ENCODE results near the gene PTH2. TPM values are rescaled to one million over a fixed set of nuclear protein-coding genes. Genes with fewer than 3 reads are reported as not detected.
A peak's percentile ranks its signal among the peaks of the same experiment; 100 is the strongest.

Gene PTH2
- total and polyA plus RNA-seq, 2 donors from 2014 or later = not detected

DNA sequence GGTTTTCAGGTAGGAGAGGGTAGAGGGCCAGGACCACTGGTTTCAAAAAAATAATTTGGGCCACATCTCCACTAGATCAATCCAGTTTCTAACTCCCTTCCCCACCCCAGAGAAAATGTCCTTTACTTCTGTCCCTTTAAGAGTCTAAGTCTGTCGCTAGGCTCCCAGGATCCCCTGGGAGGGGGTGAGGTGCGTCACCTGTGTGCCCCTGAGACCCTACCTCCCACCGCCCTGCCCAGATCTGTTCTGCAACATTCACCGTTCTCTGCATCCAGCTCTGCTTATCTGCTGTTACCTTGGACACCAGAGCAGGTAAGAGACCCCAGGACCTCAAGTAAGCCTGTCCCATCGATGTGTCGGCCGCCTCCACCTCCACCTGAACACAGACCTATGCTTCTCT is 1.9 kb upstream of the PTH2 start, which contains the start of gene GFY:
Gene GFY (plus strand): TSS at position 211 of the 400 bp plus-strand sequence. CDS start 1,043 bp downstream, outside the sequence.
- no peak within 1 kb of the TSS for H3K9ac ChIP-seq (ENCODE audit: low read length in 3 of 3)
- peaks cover 66% of the 10 kb centered on the region for H3K27me3 ChIP-seq (ENCODE audit: control insufficient read depth, insufficient read depth, low read length)
- H3K4me3 ChIP-seq (ENCODE audit: low read length in 3 of 3) = no peak within 1 kb of the TSS
- TF ChIP-seq, protein P1, sequence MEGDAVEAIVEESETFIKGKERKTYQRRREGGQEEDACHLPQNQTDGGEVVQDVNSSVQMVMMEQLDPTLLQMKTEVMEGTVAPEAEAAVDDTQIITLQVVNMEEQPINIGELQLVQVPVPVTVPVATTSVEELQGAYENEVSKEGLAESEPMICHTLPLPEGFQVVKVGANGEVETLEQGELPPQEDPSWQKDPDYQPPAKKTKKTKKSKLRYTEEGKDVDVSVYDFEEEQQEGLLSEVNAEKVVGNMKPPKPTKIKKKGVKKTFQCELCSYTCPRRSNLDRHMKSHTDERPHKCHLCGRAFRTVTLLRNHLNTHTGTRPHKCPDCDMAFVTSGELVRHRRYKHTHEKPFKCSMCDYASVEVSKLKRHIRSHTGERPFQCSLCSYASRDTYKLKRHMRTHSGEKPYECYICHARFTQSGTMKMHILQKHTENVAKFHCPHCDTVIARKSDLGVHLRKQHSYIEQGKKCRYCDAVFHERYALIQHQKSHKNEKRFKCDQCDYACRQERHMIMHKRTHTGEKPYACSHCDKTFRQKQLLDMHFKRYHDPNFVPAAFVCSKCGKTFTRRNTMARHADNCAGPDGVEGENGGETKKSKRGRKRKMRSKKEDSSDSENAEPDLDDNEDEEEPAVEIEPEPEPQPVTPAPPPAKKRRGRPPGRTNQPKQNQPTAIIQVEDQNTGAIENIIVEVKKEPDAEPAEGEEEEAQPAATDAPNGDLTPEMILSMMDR (IDR thresholded peaks at IDR 0.05; ENCODE audit: borderline replicate concordance, extremely low read depth, insufficient read depth) = no peak
- FAIRE-seq = no peak
- intact Hi-C loops (cut with DNase I) = no loop called here
- no peaks in the 10 kb centered on the region for H3K36me3 ChIP-seq (ENCODE audit: control insufficient read depth in 2 of 3, insufficient read depth in 3 of 3, low read length in 3 of 3)
- no peaks in the 10 kb centered on the region for H3K9me3 ChIP-seq (ENCODE audit: control insufficient read depth in 2 of 3, insufficient read depth in 1 of 3, low read length in 3 of 3)
- DNase-seq = no peak
- no peak within 1 kb of the TSS for H3K27ac ChIP-seq (ENCODE audit: low read depth in 2 of 2, low read length in 2 of 2)
- peaks cover 0 to 5% (median 0%) of the 10 kb centered on the region in 3 donors for H3K4me1 ChIP-seq (ENCODE audit: control insufficient read depth in 2 of 3, insufficient read depth in 2 of 3, low read depth in 1 of 3, low read length in 3 of 3)

DNA sequence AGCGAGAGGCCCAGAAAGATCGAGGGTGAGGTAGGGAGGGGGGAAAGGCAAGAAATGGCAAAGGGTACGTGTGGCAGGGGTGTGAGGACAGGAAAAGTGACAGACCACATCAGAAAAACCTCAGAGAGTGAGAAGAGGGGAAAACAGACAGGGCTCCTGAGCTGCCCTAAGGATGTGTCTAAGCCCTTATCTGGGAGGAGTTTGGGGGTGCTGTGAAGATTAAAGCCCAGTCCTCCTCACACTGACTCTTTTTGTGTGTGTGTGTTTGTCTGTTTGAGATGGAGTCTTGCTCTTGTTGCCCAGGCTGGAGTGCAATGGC is 703 bp upstream of the PTH2 start:
- Histone ChIP-seq H3K4me3 (ENCODE audit: low read length in 3 of 3) (no peak overlapping the region), H3K27ac (ENCODE audit: low read depth in 2 of 2, low read length in 2 of 2) (no peak overlapping the region), H3K36me3 (ENCODE audit: control insufficient read depth in 2 of 3, insufficient read depth in 3 of 3, low read length in 3 of 3) (no peaks in the 10 kb centered on the region), H3K27me3 (ENCODE audit: control insufficient read depth, insufficient read depth, low read length) (peaks cover 60% of the 10 kb centered on the region), H3K9ac (ENCODE audit: low read length in 3 of 3) (no peak overlapping the region), H3K9me3 (ENCODE audit: control insufficient read depth in 2 of 3, insufficient read depth in 1 of 3, low read length in 3 of 3) (no peaks in the 10 kb centered on the region), H3K4me1 (ENCODE audit: control insufficient read depth in 2 of 3, insufficient read depth in 2 of 3, low read depth in 1 of 3, low read length in 3 of 3) (peaks cover 0 to 5% (median 0%) of the 10 kb centered on the region in 3 donors)
- no peak for FAIRE-seq
- TF ChIP-seq, protein P1 (IDR thresholded peaks at IDR 0.05; ENCODE audit: borderline replicate concordance, extremely low read depth, insufficient read depth) = no peak
- DNase-seq = no peak
- intact Hi-C loops (cut with DNase I) = no loop called here

DNA sequence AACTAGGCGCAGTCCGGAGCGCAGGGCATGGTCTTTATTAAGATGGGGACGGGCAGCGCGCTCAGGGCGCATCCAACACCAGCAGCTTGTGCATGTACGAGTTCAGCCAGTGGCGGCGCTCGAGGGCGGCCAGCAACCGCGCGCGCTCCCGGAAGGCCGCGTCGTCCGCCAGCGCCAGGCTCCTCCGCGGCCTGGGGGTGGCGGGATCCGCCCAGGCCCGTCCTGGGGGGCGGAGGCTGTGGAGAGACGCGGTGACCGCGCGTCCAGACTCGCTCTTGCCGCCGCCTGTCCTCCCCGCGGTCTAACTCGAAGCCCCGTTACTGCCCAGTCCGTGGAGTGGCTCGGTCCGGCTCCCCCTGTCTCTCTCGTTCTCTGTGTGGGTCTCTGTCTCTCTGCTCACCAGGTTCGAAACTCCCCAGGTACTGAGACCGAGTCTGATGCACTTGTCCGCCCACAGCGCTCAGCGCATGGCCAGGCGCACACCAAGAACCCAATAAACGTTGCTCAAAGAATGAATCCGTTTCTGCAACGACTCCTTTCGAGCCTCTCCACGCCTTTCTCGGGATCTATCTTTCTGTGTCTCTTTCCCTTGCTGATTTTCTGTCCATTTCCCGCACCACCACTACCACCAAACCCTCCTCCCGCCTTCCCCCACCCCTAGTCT is 702 bp downstream of the PTH2 start:
- intact Hi-C loops (cut with DNase I) = no loop called here
- TF ChIP-seq, protein P1 (IDR thresholded peaks at IDR 0.05; ENCODE audit: borderline replicate concordance, extremely low read depth, insufficient read depth) = no peak
- no peak overlapping the region for H3K4me3 ChIP-seq (ENCODE audit: low read length in 3 of 3)
- H3K36me3 ChIP-seq (ENCODE audit: control insufficient read depth in 2 of 3, insufficient read depth in 3 of 3, low read length in 3 of 3) = no peaks in the 10 kb centered on the region
- DNase-seq (peak in 1 of 5 donors; percentile 62), FAIRE-seq (no peak)
- no peak overlapping the region for H3K27ac ChIP-seq (ENCODE audit: low read depth in 2 of 2, low read length in 2 of 2)
- no peaks in the 10 kb centered on the region for H3K9me3 ChIP-seq (ENCODE audit: control insufficient read depth in 2 of 3, insufficient read depth in 1 of 3, low read length in 3 of 3)
- H3K9ac ChIP-seq (ENCODE audit: low read length in 3 of 3) = no peak overlapping the region
- H3K27me3 ChIP-seq (ENCODE audit: control insufficient read depth, insufficient read depth, low read length) = peaks cover 59% of the 10 kb centered on the region
- H3K4me1 ChIP-seq (ENCODE audit: control insufficient read depth in 2 of 3, insufficient read depth in 2 of 3, low read depth in 1 of 3, low read length in 3 of 3) = peaks cover 0 to 5% (median 0%) of the 10 kb centered on the region in 3 donors

DNA sequence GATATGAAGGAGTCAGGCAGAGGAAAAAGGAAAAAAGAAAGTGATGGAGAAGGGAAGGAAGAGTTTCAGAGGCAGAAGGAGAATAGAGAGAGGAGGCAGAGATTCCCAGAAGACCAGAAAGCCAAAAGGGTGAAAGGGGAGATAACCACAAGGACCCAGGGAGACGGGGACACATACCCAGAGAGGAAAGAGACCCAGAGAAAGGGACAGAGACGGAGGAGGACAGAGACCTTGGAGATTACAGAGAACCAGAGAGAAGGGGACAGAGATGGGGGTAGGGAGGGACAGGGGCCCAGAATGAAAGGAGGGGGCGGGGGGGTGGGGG is 1.4 kb downstream of the PTH2 start:
- H3K4me1 ChIP-seq (ENCODE audit: control insufficient read depth in 2 of 3, insufficient read depth in 2 of 3, low read depth in 1 of 3, low read length in 3 of 3) = peaks cover 0 to 5% (median 0%) of the 10 kb centered on the region in 3 donors
- no peaks in the 10 kb centered on the region for H3K36me3 ChIP-seq (ENCODE audit: control insufficient read depth in 2 of 3, insufficient read depth in 3 of 3, low read length in 3 of 3)
- H3K27ac ChIP-seq (ENCODE audit: low read depth in 2 of 2, low read length in 2 of 2) = no peak overlapping the region
- DNase-seq = no peak
- TF ChIP-seq, protein P1 (IDR thresholded peaks at IDR 0.05; ENCODE audit: borderline replicate concordance, extremely low read depth, insufficient read depth) = no peak
- H3K4me3 ChIP-seq (ENCODE audit: low read length in 3 of 3) = no peak overlapping the region
- FAIRE-seq = no peak
- intact Hi-C loops (cut with DNase I) = no loop called here
- H3K27me3 ChIP-seq (ENCODE audit: control insufficient read depth, insufficient read depth, low read length) = peaks cover 56% of the 10 kb centered on the region
- H3K9me3 ChIP-seq (ENCODE audit: control insufficient read depth in 2 of 3, insufficient read depth in 1 of 3, low read length in 3 of 3) = no peaks in the 10 kb centered on the region
- H3K9ac ChIP-seq (ENCODE audit: low read length in 3 of 3) = no peak overlapping the region
